ENCODE results near the gene DEPDC4. TPM values are rescaled to one million over a fixed set of nuclear protein-coding genes. Genes with fewer than 3 reads are reported as not detected.

The DEPDC4 gene
- total RNA-seq, 1 donor from 2014 or later, result 0.47 TPM

GRCh38 chr12:100216337-100216736 lies 50.5 kb downstream of the DEPDC4 start:
- intact Hi-C loops (cut with micrococcal nuclease), result no loop called here
- no peaks in the 10 kb centered on the region for H3K4me1 ChIP-seq
- no peaks in the 10 kb centered on the region for H3K9me3 ChIP-seq (replicated peaks)
- H3K36me3 ChIP-seq, result peaks cover 74% of the 10 kb centered on the region
- no peak overlapping the region for H3K27ac ChIP-seq (replicated peaks)
- no peaks in the 10 kb centered on the region for H3K27me3 ChIP-seq (ENCODE audit: low read depth)
- no peak overlapping the region for H3K4me3 ChIP-seq
- TF ChIP-seq, protein P1, sequence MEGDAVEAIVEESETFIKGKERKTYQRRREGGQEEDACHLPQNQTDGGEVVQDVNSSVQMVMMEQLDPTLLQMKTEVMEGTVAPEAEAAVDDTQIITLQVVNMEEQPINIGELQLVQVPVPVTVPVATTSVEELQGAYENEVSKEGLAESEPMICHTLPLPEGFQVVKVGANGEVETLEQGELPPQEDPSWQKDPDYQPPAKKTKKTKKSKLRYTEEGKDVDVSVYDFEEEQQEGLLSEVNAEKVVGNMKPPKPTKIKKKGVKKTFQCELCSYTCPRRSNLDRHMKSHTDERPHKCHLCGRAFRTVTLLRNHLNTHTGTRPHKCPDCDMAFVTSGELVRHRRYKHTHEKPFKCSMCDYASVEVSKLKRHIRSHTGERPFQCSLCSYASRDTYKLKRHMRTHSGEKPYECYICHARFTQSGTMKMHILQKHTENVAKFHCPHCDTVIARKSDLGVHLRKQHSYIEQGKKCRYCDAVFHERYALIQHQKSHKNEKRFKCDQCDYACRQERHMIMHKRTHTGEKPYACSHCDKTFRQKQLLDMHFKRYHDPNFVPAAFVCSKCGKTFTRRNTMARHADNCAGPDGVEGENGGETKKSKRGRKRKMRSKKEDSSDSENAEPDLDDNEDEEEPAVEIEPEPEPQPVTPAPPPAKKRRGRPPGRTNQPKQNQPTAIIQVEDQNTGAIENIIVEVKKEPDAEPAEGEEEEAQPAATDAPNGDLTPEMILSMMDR (IDR thresholded peaks at IDR 0.05; ENCODE audit: borderline replicate concordance), result no peak
- DNase-seq, result no peak

DNA sequence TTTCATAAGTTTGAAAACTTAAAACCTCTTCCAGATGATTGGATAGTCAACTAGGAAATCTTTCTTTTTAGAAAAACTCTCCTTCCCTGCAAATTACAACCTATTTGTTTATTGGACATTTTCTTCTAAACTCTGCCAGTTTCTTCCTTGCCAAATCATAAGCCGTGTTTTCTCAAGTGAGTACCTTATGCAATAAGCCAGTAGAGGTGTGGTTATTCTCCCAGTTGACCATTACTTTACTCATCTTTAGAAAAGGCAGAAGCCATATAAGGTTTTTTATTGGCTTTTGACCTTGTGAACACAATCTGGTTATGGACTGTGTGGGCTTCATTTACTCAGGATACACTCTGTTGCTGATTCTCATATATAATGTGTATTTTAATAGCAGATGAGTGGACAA lies 51.7 kb downstream of the DEPDC4 start:
- Histone ChIP-seq H3K4me3 (no peak overlapping the region), H3K4me1 (no peaks in the 10 kb centered on the region), H3K27ac (replicated peaks) (no peak overlapping the region), H3K27me3 (ENCODE audit: low read depth) (no peaks in the 10 kb centered on the region), H3K36me3 (peaks cover 74% of the 10 kb centered on the region), H3K9me3 (replicated peaks) (no peaks in the 10 kb centered on the region)
- no peak for DNase-seq
- intact Hi-C loops (cut with micrococcal nuclease), result no loop called here
- TF ChIP-seq, protein P1 (IDR thresholded peaks at IDR 0.05; ENCODE audit: borderline replicate concordance), result no peak

GRCh38 chr12:100214518-100214917 lies 52.4 kb downstream of the DEPDC4 start:
- TF ChIP-seq, protein P1 (IDR thresholded peaks at IDR 0.05; ENCODE audit: borderline replicate concordance), result no peak
- intact Hi-C loops (cut with micrococcal nuclease), result no loop called here
- Histone ChIP-seq H3K27me3 (ENCODE audit: low read depth) (no peaks in the 10 kb centered on the region), H3K9me3 (replicated peaks) (no peaks in the 10 kb centered on the region), H3K36me3 (peaks cover 74% of the 10 kb centered on the region), H3K27ac (replicated peaks) (no peak overlapping the region), H3K4me1 (no peaks in the 10 kb centered on the region), H3K4me3 (no peak overlapping the region)
- no peak for DNase-seq

GRCh38 chr12:100213016-100213891 lies 53.6 kb downstream of the DEPDC4 start:
- no peaks in the 10 kb centered on the region for H3K4me1 ChIP-seq
- H3K36me3 ChIP-seq, result peaks cover 74% of the 10 kb centered on the region
- no peak overlapping the region for H3K27ac ChIP-seq (replicated peaks)
- H3K4me3 ChIP-seq, result no peak overlapping the region
- H3K27me3 ChIP-seq (ENCODE audit: low read depth), result no peaks in the 10 kb centered on the region
- TF ChIP-seq, protein P1 (IDR thresholded peaks at IDR 0.05; ENCODE audit: borderline replicate concordance), result no peak
- H3K9me3 ChIP-seq (replicated peaks), result no peaks in the 10 kb centered on the region
- DNase-seq, result no peak
- intact Hi-C loops (cut with micrococcal nuclease), result no loop called here

DNA sequence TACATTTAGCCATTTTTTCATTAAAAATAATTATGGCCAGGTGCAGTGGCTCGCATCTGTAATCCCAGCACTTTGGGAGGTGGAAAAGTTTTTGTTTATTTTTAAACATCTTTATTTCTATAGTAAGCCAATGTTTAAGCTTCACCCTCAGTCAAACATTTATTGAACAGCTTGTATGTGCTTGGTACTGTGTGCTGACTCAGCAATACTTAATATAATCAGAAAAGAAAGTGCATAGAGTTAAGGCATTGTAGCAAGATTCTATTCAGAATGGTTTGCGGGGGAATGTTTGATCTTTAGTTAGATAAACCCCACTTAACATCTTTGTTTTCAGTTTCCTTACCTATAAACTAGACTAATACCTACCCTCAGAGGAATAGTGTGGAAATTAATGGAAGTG lies 55.2 kb downstream of the DEPDC4 start:
- no peaks in the 10 kb centered on the region for H3K4me1 ChIP-seq
- H3K27me3 ChIP-seq (ENCODE audit: low read depth), result no peaks in the 10 kb centered on the region
- H3K36me3 ChIP-seq, result peaks cover 83% of the 10 kb centered on the region
- no peak overlapping the region for H3K4me3 ChIP-seq
- intact Hi-C loops (cut with micrococcal nuclease), result no loop called here
- no peaks in the 10 kb centered on the region for H3K9me3 ChIP-seq (replicated peaks)
- TF ChIP-seq, protein P1 (IDR thresholded peaks at IDR 0.05; ENCODE audit: borderline replicate concordance), result no peak
- no peak overlapping the region for H3K27ac ChIP-seq (replicated peaks)
- no peak for DNase-seq

Measured in left ventricle myocardium inferior (tissue), 1 donor.